Adrenal gland (tissue), 5 donors: ENCODE data around the gene ZNF491.
"Not testable (repeated sequence)": the region's sequence is repeated elsewhere in the genome, so short reads cannot be mapped to it uniquely, and the experiment has no call there.

Source experiments
- POLR2A ChIP-seq, 2 donors: fragments of 450-650 bp; IDR thresholded peaks; one replicate each; pipeline ENCODE4 v1.6.1; 2017; ENCODE audit warnings: antibody characterized with exemption in 2 of 2, mild to moderate bottlenecking in 2 of 2, moderate library complexity in 1 of 2
- TF ChIP-seq, protein P1 (sequence below), 6 experiments: fragments of 450-650 bp in 4 of 6; fragments of 200-600 bp in 2 of 6; sonication (generic) in 1 of 6; IDR thresholded peaks; 1 replicate in 5 of 6; 2 replicates in 1 of 6; pipeline versions ENCODE4 v1.5.1 to v1.8.0; 2016 to 2021; ENCODE audit warnings: antibody characterized with exemption in 6 of 6, mild to moderate bottlenecking in 2 of 6, moderate library complexity in 1 of 6
- donor health status: DM: no; HTN: no; CAD: no.

DNA sequence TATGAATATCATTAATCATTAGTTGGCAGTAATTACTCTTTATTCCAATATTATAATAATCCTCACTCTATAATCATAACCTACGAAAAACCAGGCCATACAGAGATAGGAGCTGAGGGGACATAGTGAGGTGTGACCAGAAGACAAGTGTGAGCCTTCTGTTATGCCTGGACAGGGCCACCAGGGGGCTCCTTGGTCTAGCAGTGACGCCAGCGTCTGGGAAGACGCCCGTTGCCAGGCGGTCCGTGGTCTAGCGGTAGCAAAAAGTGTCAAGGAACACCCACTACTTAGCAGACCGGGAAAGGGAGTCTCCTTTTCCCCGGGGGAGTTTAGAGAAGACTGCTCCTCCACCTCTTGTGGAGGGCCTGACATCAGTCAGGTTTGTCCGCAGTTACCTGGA, 26.8 kb upstream of the ZNF491 start:
- TF ChIP-seq, protein P1, sequence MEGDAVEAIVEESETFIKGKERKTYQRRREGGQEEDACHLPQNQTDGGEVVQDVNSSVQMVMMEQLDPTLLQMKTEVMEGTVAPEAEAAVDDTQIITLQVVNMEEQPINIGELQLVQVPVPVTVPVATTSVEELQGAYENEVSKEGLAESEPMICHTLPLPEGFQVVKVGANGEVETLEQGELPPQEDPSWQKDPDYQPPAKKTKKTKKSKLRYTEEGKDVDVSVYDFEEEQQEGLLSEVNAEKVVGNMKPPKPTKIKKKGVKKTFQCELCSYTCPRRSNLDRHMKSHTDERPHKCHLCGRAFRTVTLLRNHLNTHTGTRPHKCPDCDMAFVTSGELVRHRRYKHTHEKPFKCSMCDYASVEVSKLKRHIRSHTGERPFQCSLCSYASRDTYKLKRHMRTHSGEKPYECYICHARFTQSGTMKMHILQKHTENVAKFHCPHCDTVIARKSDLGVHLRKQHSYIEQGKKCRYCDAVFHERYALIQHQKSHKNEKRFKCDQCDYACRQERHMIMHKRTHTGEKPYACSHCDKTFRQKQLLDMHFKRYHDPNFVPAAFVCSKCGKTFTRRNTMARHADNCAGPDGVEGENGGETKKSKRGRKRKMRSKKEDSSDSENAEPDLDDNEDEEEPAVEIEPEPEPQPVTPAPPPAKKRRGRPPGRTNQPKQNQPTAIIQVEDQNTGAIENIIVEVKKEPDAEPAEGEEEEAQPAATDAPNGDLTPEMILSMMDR (IDR thresholded peaks at IDR 0.05) = not testable (repeated sequence)
- not testable (repeated sequence) for TF ChIP-seq POLR2A (IDR thresholded peaks at IDR 0.05)
